Progenitor cell of endocrine pancreas (in vitro differentiated cells): ENCODE results near the gene PRAC2. TPM values are rescaled to one million over a fixed set of nuclear protein-coding genes. Genes with fewer than 3 reads are reported as not detected.

Experiments used
- DNase-seq: peaks from one replicate; pipeline ENCODE4 v3.0.0; 2021; ENCODE audit warnings: low spot score; ENCODE audit not compliant: unreplicated experiment
- H3K27ac Mint-ChIP-seq: 2 replicates; pipeline ENCODE4 v1.8.0; 2021; ENCODE audit warnings: mild to moderate bottlenecking, moderate library complexity, mixed read lengths
- H3K27me3 Mint-ChIP-seq: 2 replicates; pipeline ENCODE4 v1.8.0; 2021; ENCODE audit warnings: mixed read lengths
- H3K36me3 Mint-ChIP-seq: 2 replicates; pipeline ENCODE4 v1.8.0; 2022; ENCODE audit warnings: mixed read lengths; ENCODE audit not compliant: insufficient read depth
- H3K4me1 Mint-ChIP-seq: 2 replicates; pipeline ENCODE4 v1.8.0; 2021; ENCODE audit warnings: low read depth, mixed read lengths
- H3K4me3 Mint-ChIP-seq: 2 replicates; pipeline ENCODE4 v1.8.0; 2021; ENCODE audit warnings: low read depth, mild to moderate bottlenecking, moderate library complexity, mixed read lengths
- H3K9me3 Mint-ChIP-seq: 2 replicates; pipeline ENCODE4 v1.8.0; 2021; ENCODE audit warnings: low read depth, mixed read lengths
- total RNA-seq: library from RNA; stranded (reverse); gene quantifications from 2 replicates; pipeline ENCODE4 v1.2.1, GENCODE V29; 2021
- TF ChIP-seq, protein P1 (sequence below): fragments of 200-600 bp; sonication (generic); IDR thresholded peaks from one replicate; pipeline ENCODE4 v1.5.0; 2021; ENCODE audit warnings: antibody characterized with exemption, mild to moderate bottlenecking; ENCODE audit not compliant: unreplicated experiment

Gene PRAC2
- total RNA-seq, 1 donor from 2014 or later: not detected

DNA sequence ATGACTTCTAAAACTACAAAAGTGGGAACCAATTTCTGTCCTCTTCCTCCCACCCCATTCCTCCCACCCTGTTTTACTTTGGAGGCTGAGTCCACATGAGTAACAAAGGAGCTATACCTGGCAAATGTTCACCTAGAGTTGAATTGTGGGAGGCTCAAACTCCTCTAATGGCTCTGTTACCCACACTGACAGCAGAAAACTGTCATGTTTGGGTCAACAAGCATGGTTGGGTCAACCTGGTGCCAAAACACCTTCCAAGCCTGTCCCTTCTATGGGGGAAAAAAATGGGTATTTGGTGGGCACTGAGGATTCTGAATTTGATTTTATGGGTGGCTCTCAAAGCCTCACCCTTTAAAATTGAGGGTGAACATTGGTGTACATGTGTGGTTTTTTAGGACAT, 17.6 kb downstream of the PRAC2 start:
- no peak overlapping the region for H3K27ac Mint-ChIP-seq
- no peaks in the 10 kb centered on the region for H3K9me3 Mint-ChIP-seq
- no peak for DNase-seq
- H3K4me1 Mint-ChIP-seq: no peaks in the 10 kb centered on the region
- H3K27me3 Mint-ChIP-seq: peaks cover 98% of the 10 kb centered on the region
- TF ChIP-seq, protein P1, sequence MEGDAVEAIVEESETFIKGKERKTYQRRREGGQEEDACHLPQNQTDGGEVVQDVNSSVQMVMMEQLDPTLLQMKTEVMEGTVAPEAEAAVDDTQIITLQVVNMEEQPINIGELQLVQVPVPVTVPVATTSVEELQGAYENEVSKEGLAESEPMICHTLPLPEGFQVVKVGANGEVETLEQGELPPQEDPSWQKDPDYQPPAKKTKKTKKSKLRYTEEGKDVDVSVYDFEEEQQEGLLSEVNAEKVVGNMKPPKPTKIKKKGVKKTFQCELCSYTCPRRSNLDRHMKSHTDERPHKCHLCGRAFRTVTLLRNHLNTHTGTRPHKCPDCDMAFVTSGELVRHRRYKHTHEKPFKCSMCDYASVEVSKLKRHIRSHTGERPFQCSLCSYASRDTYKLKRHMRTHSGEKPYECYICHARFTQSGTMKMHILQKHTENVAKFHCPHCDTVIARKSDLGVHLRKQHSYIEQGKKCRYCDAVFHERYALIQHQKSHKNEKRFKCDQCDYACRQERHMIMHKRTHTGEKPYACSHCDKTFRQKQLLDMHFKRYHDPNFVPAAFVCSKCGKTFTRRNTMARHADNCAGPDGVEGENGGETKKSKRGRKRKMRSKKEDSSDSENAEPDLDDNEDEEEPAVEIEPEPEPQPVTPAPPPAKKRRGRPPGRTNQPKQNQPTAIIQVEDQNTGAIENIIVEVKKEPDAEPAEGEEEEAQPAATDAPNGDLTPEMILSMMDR: no peak
- H3K36me3 Mint-ChIP-seq: no peaks in the 10 kb centered on the region
- H3K4me3 Mint-ChIP-seq: no peak overlapping the region

DNA sequence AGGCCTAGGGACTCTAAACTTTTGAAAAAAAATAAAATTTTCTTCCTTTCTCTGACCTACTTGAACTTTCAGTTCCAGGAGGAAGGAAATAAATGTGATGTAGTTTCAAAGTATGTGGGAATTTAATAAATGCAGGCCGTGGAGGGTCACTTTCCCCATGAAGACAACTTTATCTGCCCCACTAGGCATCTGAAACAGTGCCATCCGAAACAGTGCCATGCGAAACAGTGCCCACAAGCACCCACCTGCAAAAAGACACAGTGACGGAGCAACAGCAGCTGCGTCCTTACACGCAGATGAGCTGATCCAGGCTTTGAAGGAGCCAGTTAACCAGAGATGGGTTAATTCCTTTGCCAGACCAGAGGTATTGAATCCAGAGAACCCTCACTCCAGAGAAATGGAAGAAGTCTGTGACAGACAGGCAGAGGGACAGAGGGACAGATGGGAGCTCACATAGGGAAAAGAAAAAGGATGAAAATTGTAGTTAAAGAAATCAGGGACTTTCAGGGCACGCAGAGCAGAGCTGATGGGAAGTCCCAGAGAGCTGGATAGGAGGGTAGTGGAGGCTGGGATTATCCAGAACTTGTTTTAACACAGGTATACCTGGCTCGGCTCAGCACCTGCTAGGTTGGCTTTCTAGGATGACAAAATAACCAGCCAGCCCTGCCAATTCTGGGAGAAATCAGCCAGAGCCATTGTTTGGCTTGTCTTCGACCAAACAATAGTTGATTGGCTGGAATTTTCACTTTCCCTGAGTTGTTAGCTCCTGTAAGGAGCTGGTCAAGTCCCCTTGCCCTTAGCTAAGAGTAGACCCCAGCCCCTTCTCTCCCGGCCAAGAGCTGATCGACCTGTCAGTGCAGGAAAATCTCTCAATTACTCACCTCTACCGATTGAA, 22.6 kb downstream of the PRAC2 start:
- Mint-ChIP-seq H3K36me3 (no peaks in the 10 kb centered on the region), H3K9me3 (no peaks in the 10 kb centered on the region), H3K27me3 (peaks cover 97% of the 10 kb centered on the region), H3K4me3 (no peak overlapping the region), H3K27ac (no peak overlapping the region), H3K4me1 (no peaks in the 10 kb centered on the region)
- TF ChIP-seq, protein P1: no peak
- no peak for DNase-seq

DNA sequence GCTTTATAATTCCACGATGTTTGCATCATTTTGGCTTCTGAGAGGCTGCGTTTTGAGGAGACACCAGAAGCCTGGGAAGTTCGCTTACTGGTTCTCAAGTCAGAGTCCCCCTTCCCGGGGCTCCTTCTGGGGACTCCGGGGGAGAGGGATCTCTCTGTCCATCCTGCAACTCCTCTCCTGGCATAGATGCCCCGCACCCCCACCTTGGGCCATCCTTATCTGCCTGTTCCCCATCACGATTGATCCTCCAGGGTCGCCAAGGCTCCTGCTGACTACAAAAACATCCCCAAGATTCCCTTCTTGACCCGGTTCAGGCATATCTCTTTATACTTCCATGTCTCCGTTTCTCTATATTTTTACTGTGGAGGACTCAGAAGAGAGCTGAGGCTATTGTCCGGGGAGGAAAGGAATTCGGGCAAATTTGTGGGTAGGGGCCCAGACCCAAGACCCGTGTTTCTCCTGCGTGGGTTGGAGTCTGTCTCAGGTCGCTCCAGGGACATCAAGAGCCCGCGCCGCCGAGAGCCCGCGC, 24.0 kb downstream of the PRAC2 start:
- no peak for DNase-seq
- no peaks in the 10 kb centered on the region for H3K9me3 Mint-ChIP-seq
- H3K27ac Mint-ChIP-seq: peak overlapping the region; percentile 56
- peaks cover 96% of the 10 kb centered on the region for H3K27me3 Mint-ChIP-seq
- H3K4me3 Mint-ChIP-seq: no peak overlapping the region
- no peaks in the 10 kb centered on the region for H3K36me3 Mint-ChIP-seq
- TF ChIP-seq, protein P1: no peak
- peaks cover 11% of the 10 kb centered on the region for H3K4me1 Mint-ChIP-seq

DNA sequence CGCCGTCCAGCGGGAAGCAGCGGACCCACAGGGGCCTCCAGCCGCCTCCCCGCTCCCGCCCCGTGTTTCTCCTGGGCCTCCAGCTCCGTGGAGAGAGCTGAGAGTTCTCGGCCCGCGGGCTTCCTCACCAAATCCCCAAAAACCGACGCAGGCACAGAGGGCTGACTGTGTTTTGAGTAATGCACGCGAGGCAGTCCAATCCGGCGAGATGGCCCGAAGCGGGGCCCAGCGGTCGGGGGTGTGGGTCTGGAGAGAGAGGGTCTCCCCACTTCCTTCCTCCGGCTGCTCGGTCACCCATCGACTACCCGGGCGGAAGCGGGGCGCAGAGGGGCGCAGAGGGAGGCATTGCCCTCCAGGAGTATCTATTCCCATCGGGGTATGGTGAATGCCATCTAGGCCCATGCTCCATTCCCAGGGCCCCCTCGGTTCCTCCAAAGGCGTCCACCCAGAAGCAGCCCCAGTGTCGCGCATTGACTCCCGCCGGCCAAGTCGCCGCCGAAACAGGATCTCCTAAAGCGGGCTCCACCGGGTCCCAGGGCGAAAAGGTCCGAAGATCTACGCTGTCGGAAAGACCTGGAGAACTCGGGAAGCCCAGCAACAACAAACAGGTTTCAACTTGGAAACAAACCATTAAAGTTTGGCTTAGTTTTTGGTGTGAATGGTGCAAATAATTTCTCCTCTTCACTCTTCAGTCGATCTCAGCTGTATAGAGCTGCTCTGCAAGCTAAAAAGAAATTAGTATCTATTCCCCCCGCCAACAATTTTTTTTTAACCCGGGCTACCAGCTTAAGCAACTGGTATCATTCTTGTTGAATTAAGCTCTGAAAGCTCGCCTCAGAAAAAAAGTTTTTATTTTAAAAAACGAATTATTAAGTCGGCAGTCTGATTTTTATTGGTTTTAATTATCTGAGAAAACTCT, 24.7 kb downstream of the PRAC2 start:
- H3K4me3 Mint-ChIP-seq: no peak overlapping the region
- H3K36me3 Mint-ChIP-seq: no peaks in the 10 kb centered on the region
- TF ChIP-seq, protein P1: no peak
- no peak overlapping the region for H3K27ac Mint-ChIP-seq
- H3K27me3 Mint-ChIP-seq: peaks cover 95% of the 10 kb centered on the region
- no peak for DNase-seq
- H3K4me1 Mint-ChIP-seq: peaks cover 15% of the 10 kb centered on the region
- no peaks in the 10 kb centered on the region for H3K9me3 Mint-ChIP-seq
